ENCODE measurements around the gene FUT2. TPM values are rescaled to one million over a fixed set of nuclear protein-coding genes. Genes with fewer than 3 reads are reported as not detected.

Gene FUT2
- polyA plus RNA-seq, 1 donor (not counting 4 experiments of a cell fraction or from before 2014, with no cell fraction given), result 2.3 TPM

- FAIRE-seq (no peak), DNase-seq (ENCODE audit: low read depth, low spot score) (no peak)
- peaks cover 4% of the 10 kb centered on the region for H3K4me1 ChIP-seq (ENCODE audit: control insufficient read depth, extremely low read depth, insufficient read depth, low read length)
- no peaks in the 10 kb centered on the region for H3K9me1 ChIP-seq (ENCODE audit: control insufficient read depth, extremely low read depth, insufficient read depth, low read length)
- H3K4me3 ChIP-seq (ENCODE audit: control insufficient read depth in 2 of 3, extremely low read depth in 1 of 3, insufficient read depth in 2 of 3, low read depth in 1 of 3, low read length in 3 of 3), result no peak overlapping the region
- H3K4me2 ChIP-seq (ENCODE audit: control insufficient read depth, extremely low read depth, insufficient read depth, low read depth, low read length), result no peak overlapping the region
- no peaks in the 10 kb centered on the region for H3K79me2 ChIP-seq (ENCODE audit: control insufficient read depth, insufficient read depth, low read length)
- dilution Hi-C loops (cut with MboI; ENCODE audit: extremely low pct_ligation_motif_present, low sequenced_read_pairs), result no loop called here
- H2AFZ ChIP-seq (ENCODE audit: control insufficient read depth, low read length), result no peak overlapping the region
- H3K9me3 ChIP-seq (ENCODE audit: control insufficient read depth, low read depth, low read length), result no peaks in the 10 kb centered on the region
- no peak overlapping the region for H3K9ac ChIP-seq (ENCODE audit: control insufficient read depth, extremely low read depth, insufficient read depth, low read length)
- H3K27ac ChIP-seq (ENCODE audit: control insufficient read depth, insufficient read depth, low read length), result no peak overlapping the region
- no peaks in the 10 kb centered on the region for H4K20me1 ChIP-seq (ENCODE audit: control insufficient read depth, extremely low read depth, insufficient read depth, low read length)
- TF ChIP-seq CTCF (optimal IDR thresholded peaks at IDR 0.05 in 1 of 3, IDR thresholded peaks at IDR 0.05 in 1 of 3, conservative IDR thresholded peaks at IDR 0.05 in 1 of 3; ENCODE audit: extremely low read depth in 1 of 3, insufficient read depth in 2 of 3, low read length in 3 of 3) (no peak), EZH2 (IDR thresholded peaks at IDR 0.05; ENCODE audit: low read length) (no peak)
- H3K36me3 ChIP-seq (ENCODE audit: control insufficient read depth in 2 of 2, extremely low read depth in 1 of 2, insufficient read depth in 2 of 2, low read length in 2 of 2), result no peaks in the 10 kb centered on the region
- H3K27me3 ChIP-seq (ENCODE audit: control insufficient read depth, extremely low read depth, insufficient read depth, low read length), result no peaks in the 10 kb centered on the region
These were observed 37.3 kb upstream of the FUT2 start for GRCh38 chr19:48658483-48658882.

- Histone ChIP-seq H3K27ac (ENCODE audit: control insufficient read depth, insufficient read depth, low read length) (no peak overlapping the region), H3K9ac (ENCODE audit: control insufficient read depth, extremely low read depth, insufficient read depth, low read length) (no peak overlapping the region), H3K4me3 (ENCODE audit: control insufficient read depth in 2 of 3, extremely low read depth in 1 of 3, insufficient read depth in 2 of 3, low read depth in 1 of 3, low read length in 3 of 3) (no peak overlapping the region), H4K20me1 (ENCODE audit: control insufficient read depth, extremely low read depth, insufficient read depth, low read length) (no peaks in the 10 kb centered on the region), H3K79me2 (ENCODE audit: control insufficient read depth, insufficient read depth, low read length) (no peaks in the 10 kb centered on the region), H3K36me3 (ENCODE audit: control insufficient read depth in 2 of 2, extremely low read depth in 1 of 2, insufficient read depth in 2 of 2, low read length in 2 of 2) (no peaks in the 10 kb centered on the region), H2AFZ (ENCODE audit: control insufficient read depth, low read length) (no peak overlapping the region), H3K4me2 (ENCODE audit: control insufficient read depth, extremely low read depth, insufficient read depth, low read depth, low read length) (no peak overlapping the region), H3K4me1 (ENCODE audit: control insufficient read depth, extremely low read depth, insufficient read depth, low read length) (peaks cover 4% of the 10 kb centered on the region), H3K27me3 (ENCODE audit: control insufficient read depth, extremely low read depth, insufficient read depth, low read length) (no peaks in the 10 kb centered on the region), H3K9me1 (ENCODE audit: control insufficient read depth, extremely low read depth, insufficient read depth, low read length) (no peaks in the 10 kb centered on the region), H3K9me3 (ENCODE audit: control insufficient read depth, low read depth, low read length) (no peaks in the 10 kb centered on the region)
- no peak for TF ChIP-seq EZH2 (IDR thresholded peaks at IDR 0.05; ENCODE audit: low read length)
- no peak for TF ChIP-seq CTCF (optimal IDR thresholded peaks at IDR 0.05 in 1 of 3, IDR thresholded peaks at IDR 0.05 in 1 of 3, conservative IDR thresholded peaks at IDR 0.05 in 1 of 3; ENCODE audit: extremely low read depth in 1 of 3, insufficient read depth in 2 of 3, low read length in 3 of 3)
- no peak for DNase-seq (ENCODE audit: low read depth, low spot score)
- dilution Hi-C loops (cut with MboI; ENCODE audit: extremely low pct_ligation_motif_present, low sequenced_read_pairs), result no loop called here
- no peak for FAIRE-seq
These were observed 36.0 kb upstream of the FUT2 start for GRCh38 chr19:48659768-48660167.

Data from keratinocyte (primary cell).